SW480 (cell line): ENCODE measurements around the gene SSNA1.

Experiments
- DNase-seq: peaks from one replicate; pipeline ENCODE4 v3.0.0-alpha.2; 2016; ENCODE audit warnings: low spot score

SSNA1 gene

DNA sequence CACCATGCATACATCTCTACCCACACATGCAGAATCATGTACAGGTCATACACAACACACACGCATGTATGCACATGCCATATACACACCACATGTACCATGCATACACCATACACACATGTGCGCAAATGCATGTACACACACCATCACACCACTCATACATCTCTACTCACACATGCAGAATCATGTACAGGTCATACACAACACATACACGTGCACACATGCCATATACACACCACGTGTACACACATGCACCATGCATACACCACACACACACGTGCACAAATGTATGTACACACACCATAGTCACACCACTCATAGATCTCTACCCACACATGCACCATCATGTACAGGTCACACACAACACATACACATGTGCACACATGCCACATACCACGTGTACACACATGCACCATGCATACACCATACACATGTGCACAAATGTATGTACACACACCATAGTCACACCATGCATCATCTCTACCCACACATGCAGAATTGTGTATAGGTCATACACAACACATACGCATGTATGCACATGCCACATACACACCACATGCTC is 35.6 kb upstream of the SSNA1 start:
- no peak for DNase-seq

DNA sequence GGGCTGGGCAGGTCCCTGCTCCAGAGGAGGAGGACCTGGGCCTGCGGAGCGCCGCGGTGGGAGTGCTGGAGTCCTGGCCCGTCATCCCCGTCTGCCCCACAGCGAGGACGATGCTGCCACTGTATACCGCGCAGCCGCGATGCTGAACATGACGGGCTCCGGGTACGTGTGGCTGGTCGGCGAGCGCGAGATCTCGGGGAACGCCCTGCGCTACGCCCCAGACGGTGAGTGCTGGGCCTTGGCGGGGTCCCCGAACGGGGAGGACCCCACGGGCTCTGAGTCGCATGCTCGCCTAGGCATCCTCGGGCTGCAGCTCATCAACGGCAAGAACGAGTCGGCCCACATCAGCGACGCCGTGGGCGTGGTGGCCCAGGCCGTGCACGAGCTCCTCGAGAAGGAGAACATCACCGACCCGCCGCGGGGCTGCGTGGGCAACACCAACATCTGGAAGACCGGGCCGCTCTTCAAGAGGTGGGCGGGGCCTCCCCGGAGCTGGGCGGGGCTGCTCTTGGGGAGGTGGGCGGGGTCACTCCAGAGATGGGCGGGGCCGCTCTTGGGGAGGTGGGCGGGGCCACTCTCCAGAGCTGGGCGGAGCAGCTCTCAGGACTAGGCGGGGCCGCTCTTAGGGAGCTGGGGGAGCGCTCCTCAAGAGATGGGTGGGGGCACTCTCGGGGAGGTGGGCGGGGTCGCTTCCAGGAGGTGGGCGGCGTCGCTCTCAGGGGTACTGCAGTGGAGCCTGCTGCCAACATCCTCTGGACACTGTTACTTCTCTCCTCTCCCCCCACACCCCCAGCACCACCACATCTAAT is 31.7 kb upstream of the SSNA1 start:
- DNase-seq = no peak

DNA sequence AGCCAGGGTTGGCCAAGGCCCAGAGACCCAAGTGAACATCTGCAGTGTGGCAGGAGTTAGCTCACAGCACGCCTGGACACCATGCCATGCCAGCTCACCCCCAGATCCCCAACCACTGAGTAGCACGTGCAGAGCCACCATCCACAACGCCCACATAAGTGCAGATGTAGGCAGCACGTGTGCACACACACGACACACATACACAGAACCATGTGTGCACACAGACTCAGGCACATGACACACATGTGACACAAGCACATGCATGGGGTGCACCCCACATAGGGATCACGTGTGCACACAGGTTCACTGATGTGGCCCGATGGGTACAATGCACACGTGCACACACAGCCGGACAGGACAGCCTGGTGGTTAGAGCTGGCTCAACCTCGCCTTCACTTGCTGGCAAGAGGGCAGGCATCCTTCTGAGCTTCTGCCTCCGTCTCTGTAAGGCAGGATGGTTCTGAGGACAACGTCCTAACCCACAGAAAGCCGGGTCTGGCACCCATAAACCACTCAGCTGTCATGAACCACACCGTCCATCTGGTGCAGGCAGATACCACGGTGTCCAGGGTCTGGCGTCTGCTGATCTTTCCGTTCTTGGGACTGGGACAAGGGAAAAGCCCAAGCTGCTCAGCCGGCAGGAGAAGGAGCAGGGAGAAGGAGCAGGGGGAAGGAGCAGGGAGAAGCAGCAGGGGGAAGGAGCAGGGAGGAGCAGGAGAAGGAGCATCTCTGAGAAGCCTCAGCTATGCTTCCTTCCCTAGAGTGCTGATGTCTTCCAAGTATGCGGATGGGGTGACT is 30.7 kb upstream of the SSNA1 start:
- no peak for DNase-seq

DNA sequence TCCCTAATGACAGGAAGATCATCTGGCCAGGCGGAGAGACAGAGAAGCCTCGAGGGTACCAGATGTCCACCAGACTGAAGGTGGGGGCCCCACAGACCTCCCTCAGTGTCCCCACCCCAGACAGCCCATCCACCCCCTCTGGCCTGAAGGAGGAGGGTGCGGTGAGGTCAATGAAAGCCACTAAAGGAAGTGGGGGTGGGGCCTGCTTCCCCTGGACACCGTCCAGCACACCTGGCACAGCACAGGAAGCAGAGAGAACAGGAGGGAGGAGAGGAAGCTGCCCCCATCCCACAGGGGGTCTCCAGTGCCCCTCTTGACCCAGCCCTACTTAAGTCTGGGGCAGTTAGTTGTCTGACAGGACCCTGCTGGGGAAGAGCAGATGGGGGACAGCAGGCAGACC is 29.9 kb upstream of the SSNA1 start:
- no peak for DNase-seq

DNA sequence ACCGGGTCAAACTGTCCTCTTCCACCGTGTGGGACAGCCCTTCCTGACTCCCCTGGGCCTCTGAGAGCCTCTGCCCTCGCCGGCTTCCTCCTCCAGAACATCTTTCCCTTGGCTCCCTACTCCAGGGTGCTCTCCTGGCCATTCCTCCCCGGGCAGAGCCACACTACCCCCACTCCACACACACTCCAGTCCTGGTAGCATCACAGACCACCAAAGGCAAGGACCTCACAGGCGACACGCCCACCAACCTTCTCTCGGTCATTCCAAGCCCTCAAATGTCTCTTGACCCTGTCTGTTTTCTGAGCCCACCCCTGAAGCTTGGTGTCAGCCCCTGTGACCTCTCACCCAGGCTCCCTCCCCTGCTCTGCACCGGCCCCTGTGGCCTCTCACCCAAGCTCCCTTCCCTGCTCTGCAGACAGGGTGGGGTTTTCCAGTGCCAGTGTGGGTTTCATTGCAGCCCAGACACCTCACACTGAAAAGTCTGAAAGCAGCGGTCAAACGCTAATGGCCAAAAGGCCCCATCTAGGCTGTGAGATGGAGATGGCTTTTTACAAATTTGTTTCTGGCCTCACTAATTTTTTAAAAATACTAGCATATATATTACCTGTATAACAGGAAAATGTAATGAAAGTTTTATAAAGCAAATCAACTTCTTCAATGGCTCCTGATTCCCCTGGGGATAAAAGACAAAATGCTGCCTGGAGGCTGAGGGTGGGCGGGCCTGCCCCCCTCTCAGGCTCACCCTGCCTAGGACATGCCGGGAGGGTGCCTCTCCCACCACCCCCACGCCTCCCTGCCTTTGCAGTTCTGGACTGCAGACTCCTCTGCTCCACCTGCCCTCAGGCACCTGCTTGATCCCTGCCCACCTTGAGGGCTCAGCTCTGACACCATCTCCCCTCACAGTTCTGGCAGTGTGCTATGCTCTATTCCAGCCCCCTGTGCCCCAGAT is 29.1 kb upstream of the SSNA1 start:
- no peak for DNase-seq

DNA sequence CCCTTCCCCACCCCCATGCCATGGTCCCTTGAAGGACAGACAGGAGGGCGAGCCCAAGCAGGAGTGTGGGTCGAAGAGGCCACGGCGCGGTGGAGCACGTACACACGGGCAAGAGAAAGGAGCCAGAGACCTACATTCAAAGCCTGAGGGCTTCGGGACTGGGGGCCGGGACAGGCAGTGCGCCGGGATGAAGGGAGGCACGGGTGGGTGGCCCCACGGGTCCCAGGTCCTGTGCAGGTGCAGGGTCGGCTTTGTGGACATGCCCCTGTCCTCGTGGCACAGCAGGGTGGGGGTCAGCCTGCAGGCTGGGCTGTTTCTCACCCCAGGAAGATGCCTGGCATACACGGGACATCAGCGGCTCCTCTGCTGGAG is 28.4 kb upstream of the SSNA1 start:
- DNase-seq = no peak

DNA sequence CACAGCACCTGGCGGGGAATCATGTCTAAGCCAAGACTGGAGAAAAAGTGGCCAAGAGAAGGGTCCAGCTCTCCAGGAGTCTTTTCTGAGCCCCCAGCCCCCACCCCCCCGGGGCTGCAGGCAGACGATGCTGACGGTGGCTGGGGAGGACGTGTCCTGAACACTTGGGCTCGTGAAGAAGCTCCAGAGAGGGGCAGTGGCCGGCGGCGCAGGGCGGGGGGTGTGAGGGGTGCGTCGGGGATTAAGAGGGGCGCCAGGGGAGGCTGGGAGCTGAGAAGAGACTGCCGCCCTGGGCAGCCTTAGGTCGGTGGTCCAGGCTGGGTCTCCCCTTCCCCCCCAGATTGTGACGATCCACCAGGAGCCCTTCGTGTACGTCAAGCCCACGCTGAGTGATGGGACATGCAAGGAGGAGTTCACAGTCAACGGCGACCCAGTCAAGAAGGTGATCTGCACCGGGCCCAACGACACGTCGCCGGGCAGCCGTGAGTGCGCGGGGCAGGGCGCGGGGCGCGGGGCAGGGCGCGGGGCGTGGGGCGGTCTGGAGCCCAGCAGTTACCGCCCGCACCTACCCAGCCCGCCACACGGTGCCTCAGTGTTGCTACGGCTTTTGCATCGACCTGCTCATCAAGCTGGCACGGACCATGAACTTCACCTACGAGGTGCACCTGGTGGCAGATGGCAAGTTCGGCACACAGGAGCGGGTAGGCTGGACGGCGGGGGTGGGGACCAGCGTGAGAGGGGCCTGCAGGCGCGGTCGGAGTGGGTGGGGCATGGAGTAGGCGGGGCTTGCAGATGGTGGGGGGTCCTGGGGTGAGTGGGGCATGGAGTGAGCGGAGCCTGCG is 27.5 kb upstream of the SSNA1 start:
- peak; percentile 58 for DNase-seq

DNA sequence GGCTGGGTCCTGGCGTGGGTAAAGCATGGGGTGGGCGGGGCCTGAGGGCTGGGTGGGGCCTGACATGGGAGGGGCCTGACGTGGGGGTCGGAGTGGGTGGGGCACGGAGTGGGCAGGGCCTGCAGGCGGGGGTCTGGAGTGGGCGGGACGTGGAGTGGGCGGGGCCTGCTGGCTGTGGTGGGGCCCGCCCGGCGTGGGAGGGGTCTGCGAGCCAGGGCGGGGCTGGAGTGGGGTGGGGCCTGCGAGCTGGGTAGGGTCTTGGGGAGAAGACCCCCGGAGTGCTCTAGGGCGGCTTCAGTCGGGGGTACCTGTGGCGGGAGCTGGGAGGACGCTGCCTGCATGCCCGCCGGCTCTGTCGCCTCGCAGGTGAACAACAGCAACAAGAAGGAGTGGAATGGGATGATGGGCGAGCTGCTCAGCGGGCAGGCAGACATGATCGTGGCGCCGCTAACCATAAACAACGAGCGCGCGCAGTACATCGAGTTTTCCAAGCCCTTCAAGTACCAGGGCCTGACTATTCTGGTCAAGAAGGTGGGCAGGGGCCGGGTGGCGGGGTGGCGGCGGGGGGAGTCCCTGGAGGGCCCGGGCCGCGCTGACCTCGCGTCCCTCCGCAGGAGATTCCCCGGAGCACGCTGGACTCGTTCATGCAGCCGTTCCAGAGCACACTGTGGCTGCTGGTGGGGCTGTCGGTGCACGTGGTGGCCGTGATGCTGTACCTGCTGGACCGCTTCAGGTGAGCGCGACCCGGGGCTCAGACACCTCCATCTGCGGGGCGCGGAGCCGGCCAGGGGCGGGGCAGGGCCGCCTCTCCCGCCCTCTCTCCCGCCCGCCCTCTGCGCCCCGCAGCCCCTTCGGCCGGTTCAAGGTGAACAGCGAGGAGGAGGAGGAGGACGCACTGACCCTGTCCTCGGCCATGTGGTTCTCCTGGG is 26.7 kb upstream of the SSNA1 start:
- peak; percentile 43 for DNase-seq

DNA sequence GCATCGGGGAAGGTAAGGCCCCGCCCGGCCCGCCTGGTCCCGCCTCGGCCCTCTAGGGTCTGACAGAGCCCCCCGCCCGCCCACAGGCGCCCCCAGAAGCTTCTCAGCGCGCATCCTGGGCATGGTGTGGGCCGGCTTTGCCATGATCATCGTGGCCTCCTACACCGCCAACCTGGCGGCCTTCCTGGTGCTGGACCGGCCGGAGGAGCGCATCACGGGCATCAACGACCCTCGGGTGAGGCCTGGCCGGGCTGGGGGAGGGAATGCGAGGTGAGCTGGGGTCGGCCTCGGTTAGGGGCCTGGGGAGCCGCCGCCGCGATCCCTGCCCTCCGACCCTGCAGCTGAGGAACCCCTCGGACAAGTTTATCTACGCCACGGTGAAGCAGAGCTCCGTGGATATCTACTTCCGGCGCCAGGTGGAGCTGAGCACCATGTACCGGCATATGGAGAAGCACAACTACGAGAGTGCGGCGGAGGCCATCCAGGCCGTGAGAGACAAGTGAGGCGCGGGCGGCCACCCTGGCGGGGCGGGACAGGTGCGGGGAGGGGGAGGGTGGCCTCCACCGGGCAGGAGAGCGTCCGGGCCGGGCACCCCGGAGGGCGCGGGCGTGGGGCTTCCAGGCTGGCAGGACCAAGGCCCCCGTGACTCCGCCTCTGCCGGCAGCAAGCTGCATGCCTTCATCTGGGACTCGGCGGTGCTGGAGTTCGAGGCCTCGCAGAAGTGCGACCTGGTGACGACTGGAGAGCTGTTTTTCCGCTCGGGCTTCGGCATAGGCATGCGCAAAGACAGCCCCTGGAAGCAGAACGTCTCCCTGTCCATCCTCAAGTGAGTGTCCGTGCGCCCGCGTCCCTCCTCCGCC is 25.7 kb upstream of the SSNA1 start:
- DNase-seq = no peak

DNA sequence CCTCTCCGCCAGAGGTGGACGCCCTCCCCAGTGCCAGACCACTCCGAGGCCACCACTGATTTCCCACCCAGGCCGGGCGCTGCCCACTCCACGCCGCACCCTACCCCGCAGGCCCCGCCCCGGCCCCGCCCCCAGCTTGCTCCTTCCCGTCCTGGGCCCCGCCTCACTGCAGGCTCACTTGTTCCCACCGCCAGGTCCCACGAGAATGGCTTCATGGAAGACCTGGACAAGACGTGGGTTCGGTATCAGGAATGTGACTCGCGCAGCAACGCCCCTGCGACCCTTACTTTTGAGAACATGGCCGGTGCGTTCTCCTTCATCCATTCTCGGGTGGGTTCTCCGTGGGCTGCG is 25.1 kb upstream of the SSNA1 start:
- no peak for DNase-seq

DNA sequence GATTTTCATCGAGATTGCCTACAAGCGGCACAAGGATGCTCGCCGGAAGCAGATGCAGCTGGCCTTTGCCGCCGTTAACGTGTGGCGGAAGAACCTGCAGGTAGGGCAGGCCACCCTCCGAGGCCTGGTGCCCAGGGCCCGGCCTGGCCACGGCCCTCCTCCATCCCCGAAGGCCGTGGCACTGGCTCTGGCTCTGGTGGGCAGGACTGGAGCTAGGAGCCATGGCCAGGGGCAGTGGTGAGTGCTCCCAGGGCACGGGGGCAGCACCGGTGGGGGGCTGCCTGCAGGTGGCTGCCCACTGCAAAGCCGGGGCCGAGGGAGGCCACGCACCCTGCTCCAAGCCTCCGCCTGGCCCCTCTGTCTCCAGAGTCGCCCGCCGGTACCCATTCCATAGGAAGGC is 24.7 kb upstream of the SSNA1 start:
- DNase-seq = no peak

DNA sequence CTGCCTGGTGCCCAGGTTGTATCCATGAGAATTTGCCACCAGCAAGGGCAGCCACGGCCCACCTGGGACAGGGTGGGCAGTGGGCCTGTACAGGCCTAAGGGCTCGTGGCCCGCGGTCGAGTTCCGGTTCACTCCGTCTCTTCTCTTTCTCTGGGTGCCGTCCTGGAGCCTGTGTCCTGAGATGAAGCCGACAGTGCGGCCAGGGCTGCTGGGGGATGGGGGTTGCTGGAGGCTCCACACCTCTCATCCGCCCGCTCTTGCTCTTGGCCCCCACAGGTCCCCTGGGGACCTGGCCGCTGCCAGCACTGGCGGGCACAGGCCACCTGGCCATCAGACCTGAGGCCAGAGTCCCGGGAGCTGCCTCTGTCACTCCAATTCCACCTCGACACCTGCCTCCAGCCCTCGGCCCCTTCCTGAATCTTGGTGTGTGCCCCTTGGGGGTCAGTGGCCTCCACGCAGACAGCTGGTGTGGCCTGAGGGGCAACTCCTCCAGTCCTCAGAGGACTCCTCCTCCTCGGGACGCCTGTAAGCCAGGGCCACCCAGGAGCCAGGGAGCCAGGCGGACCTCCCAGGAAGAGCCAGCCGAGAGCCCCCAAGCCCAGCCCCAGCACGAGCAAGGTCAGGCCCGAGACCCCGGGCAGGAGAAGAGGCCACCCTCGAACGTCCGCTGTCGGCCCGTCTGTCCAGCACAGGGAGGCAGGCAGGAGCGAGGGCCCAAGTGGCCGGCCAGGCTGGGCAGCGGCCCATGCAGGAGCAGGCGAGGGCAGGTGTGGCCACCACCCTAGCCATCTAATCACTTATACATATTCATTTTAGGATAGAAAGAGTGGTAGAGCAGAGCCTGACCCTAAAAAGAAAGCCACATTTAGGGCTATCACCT is 23.9 kb upstream of the SSNA1 start:
- DNase-seq = no peak

DNA sequence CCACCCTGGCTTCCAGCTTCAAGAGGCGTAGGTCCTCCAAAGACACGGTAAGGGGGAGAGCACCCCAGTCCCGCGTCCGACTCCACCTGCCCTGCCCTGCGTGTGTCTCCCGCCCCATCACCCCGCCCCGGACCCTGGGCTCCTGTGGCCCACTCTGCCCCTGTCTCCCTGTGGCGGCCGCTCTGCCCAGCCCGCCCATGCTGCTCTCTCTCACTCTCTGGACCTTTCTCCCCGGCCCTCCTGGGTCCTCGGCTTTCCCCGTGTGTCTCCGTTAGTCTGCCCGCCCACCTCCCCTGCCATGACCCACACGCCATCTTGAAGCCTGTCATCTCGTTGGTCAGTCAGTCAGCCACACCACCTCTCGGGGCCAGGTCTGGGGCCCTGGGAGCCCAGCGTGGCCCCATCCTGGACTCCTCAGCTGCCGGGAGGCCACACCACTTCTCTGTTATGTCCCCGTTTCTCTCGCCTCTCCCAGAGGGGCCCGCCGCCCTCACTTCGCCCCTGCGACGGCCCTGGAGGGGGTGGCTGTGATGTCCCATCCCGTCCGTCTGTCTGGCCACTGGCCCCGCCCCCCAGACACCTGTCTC is 23.1 kb upstream of the SSNA1 start:
- DNase-seq = no peak

DNA sequence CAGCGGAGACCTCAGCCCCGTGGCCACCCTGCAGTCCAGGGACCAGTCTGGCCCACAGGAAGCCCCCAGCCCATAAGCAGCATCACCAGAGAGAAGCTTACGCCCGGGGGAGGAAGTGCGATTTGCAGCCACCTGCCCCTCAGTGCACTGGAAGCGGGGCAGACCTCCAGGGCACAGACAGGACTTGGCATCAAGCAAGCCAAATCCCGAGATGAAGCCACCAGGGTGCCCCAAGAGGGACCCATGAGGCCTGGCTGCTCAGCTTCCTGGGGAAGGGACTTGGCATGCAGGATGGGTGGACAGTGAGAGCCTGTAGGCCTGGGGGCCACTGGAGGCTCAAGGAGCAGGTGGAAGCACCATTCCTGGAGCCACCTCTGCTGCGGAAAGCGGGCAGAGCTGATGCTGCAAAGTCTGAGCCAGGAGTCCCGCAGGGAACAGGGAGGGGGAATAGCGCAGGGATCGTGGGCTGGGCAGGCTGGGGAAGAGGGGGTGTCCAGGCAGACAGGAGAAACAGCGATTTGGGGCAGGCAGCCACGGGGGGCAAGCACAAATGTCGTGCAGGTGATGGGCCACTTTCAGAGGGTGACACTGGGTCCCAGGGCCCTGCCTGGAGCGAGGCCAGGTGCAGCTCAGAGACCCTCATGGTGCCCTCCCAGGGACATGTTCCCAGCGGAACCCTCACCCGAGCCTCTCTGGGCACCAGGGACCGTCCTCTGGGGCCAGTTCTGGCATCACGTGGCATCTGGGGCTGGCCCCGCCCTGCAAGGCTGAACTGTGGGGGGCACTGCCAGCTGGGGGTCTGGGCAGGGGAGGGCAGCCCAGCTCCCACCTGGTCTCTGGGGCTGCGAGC is 21.9 kb upstream of the SSNA1 start:
- no peak for DNase-seq

DNA sequence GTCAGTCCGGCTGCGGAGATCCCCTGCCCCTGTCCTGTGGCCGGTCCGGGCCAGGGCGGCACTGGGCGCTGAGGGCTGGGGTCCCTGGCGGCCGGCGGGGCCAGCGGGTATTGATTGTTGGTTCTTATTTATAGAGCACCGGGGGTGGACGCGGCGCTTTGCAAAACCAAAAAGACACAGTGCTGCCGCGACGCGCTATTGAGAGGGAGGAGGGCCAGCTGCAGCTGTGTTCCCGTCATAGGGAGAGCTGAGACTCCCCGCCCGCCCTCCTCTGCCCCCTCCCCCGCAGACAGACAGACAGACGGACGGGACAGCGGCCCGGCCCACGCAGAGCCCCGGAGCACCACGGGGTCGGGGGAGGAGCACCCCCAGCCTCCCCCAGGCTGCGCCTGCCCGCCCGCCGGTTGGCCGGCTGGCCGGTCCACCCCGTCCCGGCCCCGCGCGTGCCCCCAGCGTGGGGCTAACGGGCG is 21.2 kb upstream of the SSNA1 start:
- DNase-seq = no peak

DNA sequence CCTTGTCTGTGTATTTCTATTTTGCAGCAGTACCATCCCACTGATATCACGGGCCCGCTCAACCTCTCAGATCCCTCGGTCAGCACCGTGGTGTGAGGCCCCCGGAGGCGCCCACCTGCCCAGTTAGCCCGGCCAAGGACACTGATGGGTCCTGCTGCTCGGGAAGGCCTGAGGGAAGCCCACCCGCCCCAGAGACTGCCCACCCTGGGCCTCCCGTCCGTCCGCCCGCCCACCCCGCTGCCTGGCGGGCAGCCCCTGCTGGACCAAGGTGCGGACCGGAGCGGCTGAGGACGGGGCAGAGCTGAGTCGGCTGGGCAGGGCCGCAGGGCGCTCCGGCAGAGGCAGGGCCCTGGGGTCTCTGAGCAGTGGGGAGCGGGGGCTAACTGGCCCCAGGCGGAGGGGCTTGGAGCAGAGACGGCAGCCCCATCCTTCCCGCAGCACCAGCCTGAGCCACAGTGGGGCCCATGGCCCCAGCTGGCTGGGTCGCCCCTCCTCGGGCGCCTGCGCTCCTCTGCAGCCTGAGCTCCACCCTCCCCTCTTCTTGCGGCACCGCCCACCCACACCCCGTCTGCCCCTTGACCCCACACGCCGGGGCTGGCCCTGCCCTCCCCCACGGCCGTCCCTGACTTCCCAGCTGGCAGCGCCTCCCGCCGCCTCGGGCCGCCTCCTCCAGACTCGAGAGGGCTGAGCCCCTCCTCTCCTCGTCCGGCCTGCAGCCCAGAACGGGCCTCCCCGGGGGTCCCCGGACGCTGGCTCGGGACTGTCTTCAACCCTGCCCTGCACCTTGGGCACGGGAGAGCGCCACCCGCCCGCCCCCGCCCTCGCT is 20.5 kb upstream of the SSNA1 start:
- DNase-seq = peak; percentile 56
